Activated naive CD8-positive, alpha-beta T cell treated with anti-CD3 and anti-CD28 coated beads for 36 hours (primary cell): ENCODE results near the gene PNPLA2. TPM values are rescaled to one million over a fixed set of nuclear protein-coding genes. Genes with fewer than 3 reads are reported as not detected.

ENCODE experiments used
- DNase-seq: peaks from one replicate; pipeline ENCODE4 v3.0.0; 2021
- H3K27ac Mint-ChIP-seq: one replicate; pipeline ENCODE4 v1.8.0; 2022; ENCODE audit warnings: mild to moderate bottlenecking, moderate library complexity, mixed read lengths
- H3K27me3 Mint-ChIP-seq: one replicate; pipeline ENCODE4 v1.8.0; 2022; ENCODE audit warnings: mild to moderate bottlenecking, mixed read lengths
- H3K36me3 Mint-ChIP-seq: one replicate; pipeline ENCODE4 v1.8.0; 2021; ENCODE audit warnings: mild to moderate bottlenecking, mixed read lengths
- H3K4me1 Mint-ChIP-seq: one replicate; pipeline ENCODE4 v1.8.0; 2021; ENCODE audit warnings: mixed read lengths
- H3K4me3 Mint-ChIP-seq: one replicate; pipeline ENCODE4 v1.8.0; 2022; ENCODE audit warnings: mild to moderate bottlenecking, moderate library complexity, mixed read lengths
- H3K9me3 Mint-ChIP-seq: one replicate; pipeline ENCODE4 v1.8.0; 2022; ENCODE audit warnings: mixed read lengths
- total RNA-seq, 2 experiments: library from RNA; stranded (reverse); gene quantifications; one replicate each; pipeline ENCODE4 v1.2.3, GENCODE V29; 2021

PNPLA2 gene
- total RNA-seq, 2 experiments from 2014 or later, result 32.7 to 34.7 TPM

- no peak overlapping the region for H3K27ac Mint-ChIP-seq
- peaks cover 43% of the 10 kb centered on the region for H3K27me3 Mint-ChIP-seq
- DNase-seq, result no peak
- no peaks in the 10 kb centered on the region for H3K9me3 Mint-ChIP-seq
- H3K4me1 Mint-ChIP-seq, result peaks cover 18% of the 10 kb centered on the region
- H3K4me3 Mint-ChIP-seq, result peak overlapping the region; percentile 51
- peaks cover 9% of the 10 kb centered on the region for H3K36me3 Mint-ChIP-seq
Observed at GRCh38 chr11:827146-827896, 8.6 kb downstream of the PNPLA2 start.

- Mint-ChIP-seq H3K27ac (no peak within 1 kb of the TSS), H3K36me3 (peaks cover 9% of the 10 kb centered on the region), H3K4me3 (peak within 1 kb of the TSS; percentile 51), H3K27me3 (peaks cover 43% of the 10 kb centered on the region), H3K4me1 (peaks cover 19% of the 10 kb centered on the region), H3K9me3 (no peaks in the 10 kb centered on the region)
- DNase-seq, result no peak
Observed at GRCh38 chr11:827897-828192, 9.1 kb downstream of the PNPLA2 start, which contains the start of gene CRACR2B. TSS of gene CRACR2B (plus strand) at chr11:827919. CDS start at chr11:828608, 689 bp downstream.

- H3K9me3 Mint-ChIP-seq, result no peaks in the 10 kb centered on the region
- DNase-seq, result no peak
- peaks cover 9% of the 10 kb centered on the region for H3K36me3 Mint-ChIP-seq
- H3K27me3 Mint-ChIP-seq, result peaks cover 43% of the 10 kb centered on the region
- H3K4me1 Mint-ChIP-seq, result peaks cover 19% of the 10 kb centered on the region
- no peak overlapping the region for H3K27ac Mint-ChIP-seq
- H3K4me3 Mint-ChIP-seq, result peak overlapping the region; percentile 32
Observed at GRCh38 chr11:828506-829175, 9.9 kb downstream of the PNPLA2 start.

- peaks cover 9% of the 10 kb centered on the region for H3K36me3 Mint-ChIP-seq
- no peaks in the 10 kb centered on the region for H3K9me3 Mint-ChIP-seq
- DNase-seq, result no peak
- H3K4me1 Mint-ChIP-seq, result peaks cover 25% of the 10 kb centered on the region
- H3K27ac Mint-ChIP-seq, result no peak overlapping the region
- H3K4me3 Mint-ChIP-seq, result peak overlapping the region; percentile 60
- peaks cover 43% of the 10 kb centered on the region for H3K27me3 Mint-ChIP-seq
Observed at GRCh38 chr11:829176-829846, 10.6 kb downstream of the PNPLA2 start.

GRCh38 chr11:829847-830294 lies 11.2 kb downstream of the PNPLA2 start:
- Mint-ChIP-seq H3K36me3 (peaks cover 6% of the 10 kb centered on the region), H3K27me3 (peaks cover 43% of the 10 kb centered on the region), H3K4me3 (no peak overlapping the region), H3K4me1 (peaks cover 26% of the 10 kb centered on the region), H3K9me3 (no peaks in the 10 kb centered on the region), H3K27ac (no peak overlapping the region)
- DNase-seq, result no peak

- no peaks in the 10 kb centered on the region for H3K36me3 Mint-ChIP-seq
- no peak overlapping the region for H3K27ac Mint-ChIP-seq
- peak; percentile 84 for DNase-seq
- H3K4me1 Mint-ChIP-seq, result peaks cover 28% of the 10 kb centered on the region
- H3K4me3 Mint-ChIP-seq, result no peak overlapping the region
- H3K9me3 Mint-ChIP-seq, result no peaks in the 10 kb centered on the region
- peaks cover 43% of the 10 kb centered on the region for H3K27me3 Mint-ChIP-seq
Observed at GRCh38 chr11:830295-831117, 11.8 kb downstream of the PNPLA2 start.

- H3K27me3 Mint-ChIP-seq, result peaks cover 43% of the 10 kb centered on the region
- no peak for DNase-seq
- H3K9me3 Mint-ChIP-seq, result no peaks in the 10 kb centered on the region
- H3K36me3 Mint-ChIP-seq, result no peaks in the 10 kb centered on the region
- no peak overlapping the region for H3K27ac Mint-ChIP-seq
- peaks cover 28% of the 10 kb centered on the region for H3K4me1 Mint-ChIP-seq
- H3K4me3 Mint-ChIP-seq, result no peak overlapping the region
Observed at GRCh38 chr11:831118-831864, 12.6 kb downstream of the PNPLA2 start.

- Mint-ChIP-seq H3K36me3 (no peaks in the 10 kb centered on the region), H3K4me1 (peaks cover 24% of the 10 kb centered on the region), H3K27me3 (peaks cover 40% of the 10 kb centered on the region), H3K4me3 (no peak overlapping the region), H3K9me3 (no peaks in the 10 kb centered on the region), H3K27ac (no peak overlapping the region)
- no peak for DNase-seq
Observed at GRCh38 chr11:831961-832528, 13.3 kb downstream of the PNPLA2 start.

- DNase-seq, result peak; percentile 72
- Mint-ChIP-seq H3K36me3 (no peaks in the 10 kb centered on the region), H3K4me1 (peaks cover 22% of the 10 kb centered on the region), H3K27me3 (peaks cover 37% of the 10 kb centered on the region), H3K9me3 (no peaks in the 10 kb centered on the region), H3K4me3 (peak within 1 kb of the TSS; percentile 72), H3K27ac (peak within 1 kb of the TSS; percentile 42)
Observed at GRCh38 chr11:832529-833113, 13.9 kb downstream of the PNPLA2 start, which contains the start of gene CD151. TSS of gene CD151 (plus strand) at chr11:832952. CDS start at chr11:836070, 3,118 bp downstream.

GRCh38 chr11:833114-833791 lies 14.5 kb downstream of the PNPLA2 start:
- H3K4me3 Mint-ChIP-seq, result peak overlapping the region; percentile 72
- no peaks in the 10 kb centered on the region for H3K36me3 Mint-ChIP-seq
- H3K4me1 Mint-ChIP-seq, result peaks cover 19% of the 10 kb centered on the region
- no peaks in the 10 kb centered on the region for H3K9me3 Mint-ChIP-seq
- peak; percentile 65 for DNase-seq
- peaks cover 31% of the 10 kb centered on the region for H3K27me3 Mint-ChIP-seq
- H3K27ac Mint-ChIP-seq, result no peak overlapping the region

- no peak for DNase-seq
- peaks cover 1% of the 10 kb centered on the region for H3K36me3 Mint-ChIP-seq
- peaks cover 19% of the 10 kb centered on the region for H3K4me1 Mint-ChIP-seq
- H3K4me3 Mint-ChIP-seq, result peak overlapping the region; percentile 72
- no peaks in the 10 kb centered on the region for H3K9me3 Mint-ChIP-seq
- H3K27me3 Mint-ChIP-seq, result peaks cover 25% of the 10 kb centered on the region
- peak overlapping the region; percentile 42 for H3K27ac Mint-ChIP-seq
Observed at GRCh38 chr11:833849-834311, 15.2 kb downstream of the PNPLA2 start.

GRCh38 chr11:834371-835316 lies 15.9 kb downstream of the PNPLA2 start:
- H3K4me1 Mint-ChIP-seq, result peaks cover 14% of the 10 kb centered on the region
- no peak for DNase-seq
- no peaks in the 10 kb centered on the region for H3K9me3 Mint-ChIP-seq
- H3K36me3 Mint-ChIP-seq, result peaks cover 4% of the 10 kb centered on the region
- H3K27ac Mint-ChIP-seq, result no peak overlapping the region
- H3K27me3 Mint-ChIP-seq, result peaks cover 17% of the 10 kb centered on the region
- H3K4me3 Mint-ChIP-seq, result peak overlapping the region; percentile 72
